IMR-90 (cell line): Measurements from ENCODE around the gene PFKL. TPM values are rescaled to one million over a fixed set of nuclear protein-coding genes. Genes with fewer than 3 reads are reported as not detected.

ENCODE experiments used
- ATAC-seq: fragments of 200-7000 bp; cut with Tn5 transposase; 2 replicates; pipeline ENCODE4 v1.9.1; 2020; ENCODE audit warnings: low read depth, mild to moderate bottlenecking, moderate library complexity
- BruUV-seq: library from RNA; stranded (reverse); fragments of 400-500 nt; replicated peaks from 2 replicates; lab custom pipeline; 2021; lab: Mats Ljungman, UMichigan
- CTCF ChIA-PET: fragments of 300-600 bp; formaldehyde crosslinking; extraction: SDS; loops from one replicate; lab custom pipeline; 2021; ENCODE audit warnings: antibody characterized with exemption; lab: Yijun Ruan, JAX
- POLR2A ChIA-PET: fragments of 300-600 bp; sonication (Branson Sonifier 250); formaldehyde crosslinking; loops from one replicate; lab custom pipeline; 2022; ENCODE audit warnings: antibody characterized with exemption; ENCODE audit not compliant: unreplicated experiment; lab: Charles Lee
- DNase-seq: peaks from one replicate; pipeline ENCODE4 v3.0.0; 2013
- H2AFZ ChIP-seq: replicated peaks from 2 replicates; pipeline ENCODE3; 2013; ENCODE audit warnings: low read length, mild to moderate bottlenecking; ENCODE audit not compliant: poor library complexity
- H2AK5ac ChIP-seq: 2 replicates; pipeline ENCODE4 v1.6.1; 2013; ENCODE audit warnings: low read depth, low read length, inconsistent platforms
- H2AK9ac ChIP-seq: replicated peaks from 2 replicates; pipeline ENCODE3; 2013; ENCODE audit warnings: mild to moderate bottlenecking, low read depth, low read length, moderate library complexity; ENCODE audit not compliant: poor library complexity
- H2BK120ac ChIP-seq: 2 replicates; pipeline ENCODE4 v1.6.1; 2013; ENCODE audit warnings: low read depth, low read length, inconsistent platforms
- H2BK15ac ChIP-seq: 3 replicates; pipeline ENCODE4 v1.6.1; 2013; ENCODE audit warnings: low read depth, low read length, inconsistent platforms
- H2BK20ac ChIP-seq: 2 replicates; pipeline ENCODE4 v1.6.1; 2013; ENCODE audit warnings: low read depth, mild to moderate bottlenecking, inconsistent platforms, low read length, moderate library complexity
- H2BK5ac ChIP-seq: 2 replicates; pipeline ENCODE4 v1.6.1; 2013; ENCODE audit warnings: mild to moderate bottlenecking, low read depth, low read length, inconsistent platforms; ENCODE audit not compliant: poor library complexity, severe bottlenecking
- H3K14ac ChIP-seq: replicated peaks from 2 replicates; pipeline ENCODE4 v1.6.1; 2013; ENCODE audit warnings: low read depth, low read length, inconsistent platforms
- H3K18ac ChIP-seq: 2 replicates; pipeline ENCODE4 v1.6.1; 2013; ENCODE audit warnings: low read depth, low read length, control low read depth
- H3K23ac ChIP-seq: 2 replicates; pipeline ENCODE4 v1.6.1; 2013; ENCODE audit warnings: low read depth, low read length, inconsistent platforms
- H3K27ac ChIP-seq: 2 replicates; pipeline ENCODE4 v1.5.1; 2013; ENCODE audit warnings: mild to moderate bottlenecking, control low read depth, low read length; ENCODE audit not compliant: insufficient read depth
- H3K27me3 ChIP-seq: 2 replicates; pipeline ENCODE4 v1.6.1; 2013; ENCODE audit warnings: low read length; ENCODE audit not compliant: control insufficient read depth, insufficient read depth
- H3K36me3 ChIP-seq: 2 replicates; pipeline ENCODE4 v1.6.1; 2013; ENCODE audit warnings: low read length, mixed read lengths; ENCODE audit not compliant: control insufficient read depth, insufficient read depth
- H3K4ac ChIP-seq: 2 replicates; pipeline ENCODE4 v1.6.1; 2013; ENCODE audit warnings: low read depth, low read length, inconsistent platforms
- H3K4me1 ChIP-seq: 2 replicates; pipeline ENCODE4 v1.6.1; 2013; ENCODE audit warnings: low read length, mixed read lengths; ENCODE audit not compliant: control insufficient read depth, insufficient read depth
- H3K4me2 ChIP-seq: 2 replicates; pipeline ENCODE4 v1.6.1; 2013; ENCODE audit warnings: low read depth, mild to moderate bottlenecking, control low read depth, low read length, moderate library complexity
- H3K4me3 ChIP-seq: 2 replicates; pipeline ENCODE4 v1.5.1; 2013; ENCODE audit warnings: low read depth, mild to moderate bottlenecking, control low read depth, low read length, moderate library complexity; ENCODE audit not compliant: insufficient read depth
- H3K56ac ChIP-seq: 2 replicates; pipeline ENCODE4 v1.6.1; 2013; ENCODE audit warnings: low read length, inconsistent platforms; ENCODE audit not compliant: insufficient read depth; ENCODE audit errors: extremely low read depth
- H3K79me1 ChIP-seq, 2 experiments: 2 replicates each; pipeline ENCODE4 v1.6.1; 2013; ENCODE audit warnings: low read length in 2 of 2, inconsistent platforms in 1 of 2, low read depth in 1 of 2
- H3K9ac ChIP-seq: 2 replicates; pipeline ENCODE4 v1.6.1; 2013; ENCODE audit warnings: low read depth, low read length, control low read depth
- H3K9me1 ChIP-seq: 2 replicates; pipeline ENCODE4 v1.6.1; 2013; ENCODE audit warnings: low read length, inconsistent platforms; ENCODE audit not compliant: insufficient read depth
- H3K9me3 ChIP-seq: 2 replicates; pipeline ENCODE4 v1.6.1; 2013; ENCODE audit warnings: low read length; ENCODE audit not compliant: control insufficient read depth, insufficient read depth
- H4K20me1 ChIP-seq: 2 replicates; pipeline ENCODE4 v1.6.1; 2013; ENCODE audit warnings: low read length, inconsistent platforms; ENCODE audit not compliant: insufficient read depth
- H4K5ac ChIP-seq: 2 replicates; pipeline ENCODE4 v1.6.1; 2013; ENCODE audit warnings: mild to moderate bottlenecking, low read depth, low read length, control low read depth
- H4K8ac ChIP-seq, 2 experiments: 2 replicates each; pipeline ENCODE4 v1.6.1; 2013; ENCODE audit warnings: low read depth in 2 of 2, low read length in 2 of 2, control low read depth in 1 of 2, inconsistent platforms in 1 of 2
- H4K91ac ChIP-seq: 2 replicates; pipeline ENCODE4 v1.6.1; 2013; ENCODE audit warnings: low read depth, low read length, inconsistent platforms; ENCODE audit not compliant: insufficient read depth
- RFX5 ChIP-seq: IDR thresholded peaks from 2 replicates; pipeline ENCODE4 v1.8.0; 2012; ENCODE audit warnings: low read depth, mild to moderate bottlenecking, low read length, moderate library complexity
- WGBS, 2 experiments: methylation state at CpG; one replicate each; pipeline versions ENCODE4 v1.1.5 to v1.1.7; 2013; ENCODE audit warnings: missing lambda C conversion rate in 2 of 2; ENCODE audit not compliant: insufficient read length in 1 of 2; ENCODE audit errors: extremely low coverage in 2 of 2; 5-methylcytosine and 5-hydroxymethylcytosine counted together
- dilution Hi-C: fragments of 300-500 bp; cut with HindIII; formaldehyde crosslinking; loops from one replicate; pipeline ENCODE4 v1.14.3; 2018; ENCODE audit warnings: low sequenced_read_pairs; ENCODE audit not compliant: unreplicated experiment
- in situ Hi-C: fragments of 300-500 bp; cut with MboI; formaldehyde crosslinking; loops from 3 replicates; pipeline ENCODE4 v1.14.3; 2019; ENCODE audit warnings: low sequenced_read_pairs, inconsistent platforms, mixed read lengths
- intact Hi-C: fragments of 100-400 bp; cut with micrococcal nuclease; formaldehyde crosslinking; loops from 2 replicates; pipeline ENCODE4 v1.10.0; 2022
- polyA plus RNA-seq, 3 experiments: library from polyadenylated mRNA; depleted of rRNA; stranded (reverse); fragments of >200 nt; gene quantifications; 2 replicates each; pipeline ENCODE4 v1.2.3, GENCODE V29; 2012; ENCODE audit warnings: low replicate concordance in 1 of 3
- total RNA-seq: library from RNA; depleted of rRNA; stranded (reverse); fragments of >200 nt; gene quantifications from 2 replicates; pipeline ENCODE4 v1.2.3, GENCODE V29; 2012

Gene PFKL
- total and polyA plus RNA-seq, 2 of the 4 experiments (the other 2 are of a cell fraction) = 103 to 126 TPM

GRCh38 chr21:44351535-44352252, 51.8 kb downstream of the PFKL start:
- no TSS peak for BruUV-seq
- DNase-seq (no peak), ATAC-seq (no peak)
- no peak overlapping the region for H2AK9ac ChIP-seq
- no peak overlapping the region for H2AK5ac ChIP-seq
- H4K20me1 ChIP-seq = no peaks in the 10 kb centered on the region
- no peak overlapping the region for H2BK5ac ChIP-seq
- H4K8ac ChIP-seq = no peak overlapping the region
- H4K91ac ChIP-seq = no peak overlapping the region
- no peak for TF ChIP-seq RFX5
- no peak overlapping the region for H3K27ac ChIP-seq
- no peak overlapping the region for H2BK20ac ChIP-seq
- no peak overlapping the region for H3K4me3 ChIP-seq
- WGBS, 2 experiments = 57% methylated on average over 8 of the region's 18 CpGs; no CpG with 5 or more reads in 1 of the 2 experiments
- H2AFZ ChIP-seq = no peak overlapping the region
- no peak overlapping the region for H3K4ac ChIP-seq
- H3K56ac ChIP-seq = no peak overlapping the region
- no peaks in the 10 kb centered on the region for H3K79me1 ChIP-seq
- no peak overlapping the region for H3K4me2 ChIP-seq
- ChIA-PET CTCF (interaction anchor here (0.7 kb wide), 1 partner anchor 362 kb away, joined by 3 read pairs; no protein-coding TSS in a partner anchor), POLR2A (no interaction called here)
- H3K9me1 ChIP-seq = no peaks in the 10 kb centered on the region
- H3K14ac ChIP-seq = no peak overlapping the region
- H2BK120ac ChIP-seq = no peak overlapping the region
- intact Hi-C loops (no loop called here), dilution Hi-C loops (no loop called here), in situ Hi-C loops (no loop called here)
- H3K27me3 ChIP-seq = peaks cover 60% of the 10 kb centered on the region
- no peak overlapping the region for H4K5ac ChIP-seq
- H3K36me3 ChIP-seq = no peaks in the 10 kb centered on the region
- peaks cover 2% of the 10 kb centered on the region; the same call in 1 of the 2 replicates for H3K9me3 ChIP-seq
- no peak overlapping the region for H3K18ac ChIP-seq
- no peak overlapping the region for H3K23ac ChIP-seq
- H3K4me1 ChIP-seq = no peaks in the 10 kb centered on the region
- H3K9ac ChIP-seq = no peak overlapping the region
- no peak overlapping the region for H2BK15ac ChIP-seq
